GM21367 (cell line): Measurements from ENCODE around the gene RAVER1.

ENCODE experiments used
- ATAC-seq: cut with Tn5 transposase; IDR thresholded peaks from one replicate; pipeline ENCODE4 v1.9.1; 2021; ENCODE audit not compliant: unreplicated experiment

Gene RAVER1

DNA sequence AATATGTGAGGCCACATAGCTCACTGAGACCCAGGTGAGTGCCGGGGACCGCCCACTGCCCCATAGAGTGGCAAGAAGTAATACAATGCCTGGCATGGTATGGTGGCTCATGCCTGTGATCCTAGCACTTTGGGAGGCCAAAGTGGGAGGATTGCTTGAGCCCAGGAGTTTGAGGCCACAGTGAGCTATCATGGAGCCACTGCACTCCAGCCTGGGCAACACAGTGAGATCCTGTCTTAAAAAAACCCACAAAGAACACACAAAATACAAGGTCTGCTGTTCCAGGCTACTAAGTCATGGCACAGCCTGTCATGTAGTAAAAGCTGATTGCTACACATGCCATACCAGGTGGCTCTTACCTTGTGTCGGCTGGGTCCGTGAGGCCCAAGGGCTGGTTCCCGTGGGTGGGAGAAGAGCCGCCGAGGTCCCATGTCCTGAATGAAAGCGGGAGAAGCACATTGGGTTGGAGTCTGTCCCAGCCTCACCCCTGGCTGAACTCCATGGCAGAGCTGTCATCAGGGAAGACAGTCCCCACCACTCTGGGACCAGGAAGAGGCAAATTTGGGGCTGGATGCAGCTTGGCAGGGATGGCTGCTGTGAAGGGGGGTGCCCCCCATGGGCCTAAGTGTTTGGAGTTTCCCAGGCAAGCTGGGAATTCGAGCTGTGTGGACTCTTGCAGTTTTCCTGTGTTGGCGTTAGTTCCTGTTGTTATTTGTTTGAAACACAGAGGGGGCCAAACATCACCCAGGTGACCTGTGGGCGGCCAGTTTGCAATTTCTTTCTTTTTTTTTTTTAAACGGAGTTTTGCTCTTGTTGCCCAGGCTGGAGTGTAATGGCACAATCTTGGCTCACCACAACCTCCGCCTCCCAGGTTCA, 14.3 kb downstream of the RAVER1 start:
- no peak for ATAC-seq

- ATAC-seq = no peak
Observed at GRCh38 chr19:10317857-10318462, 15.4 kb downstream of the RAVER1 start.

DNA sequence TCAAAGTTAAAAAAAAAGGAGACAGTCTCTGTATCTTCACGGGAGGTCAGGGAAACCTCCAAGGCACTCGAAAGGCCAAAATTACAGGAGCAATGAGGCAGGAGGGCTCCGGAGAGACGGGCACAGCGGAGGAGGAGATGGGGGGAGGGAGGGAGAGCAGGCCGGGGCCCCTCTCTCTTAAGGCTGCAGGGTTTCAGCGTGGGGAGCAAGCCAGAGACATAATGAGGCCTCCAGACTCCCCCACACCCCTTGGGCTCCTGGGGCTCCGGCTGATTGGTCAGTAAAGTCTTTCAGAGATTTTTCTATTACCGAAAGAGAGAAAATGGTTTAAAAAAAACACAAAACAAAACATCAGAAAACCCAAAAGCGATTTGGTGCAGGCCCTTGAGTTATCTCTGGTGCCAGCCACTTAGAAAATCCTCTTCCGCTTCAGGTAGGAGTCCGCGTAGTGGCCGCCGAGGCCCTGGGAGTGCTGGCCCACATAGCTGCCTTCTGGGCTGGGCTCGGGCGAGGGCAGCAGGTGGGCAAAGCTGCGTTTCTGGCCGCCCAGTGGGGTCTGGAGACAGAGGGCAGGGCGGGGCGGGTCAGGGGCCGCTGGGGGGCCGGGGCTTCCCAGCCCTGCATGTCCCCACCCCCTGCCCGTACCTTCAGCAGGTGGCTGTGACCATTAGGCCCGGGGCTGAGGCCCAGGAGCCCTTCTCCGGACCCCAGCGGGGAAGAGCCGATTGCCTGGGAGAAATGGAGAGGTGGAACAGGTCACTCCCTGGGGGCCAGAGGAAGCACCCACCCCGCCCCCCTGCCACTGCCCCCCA, 16.1 kb downstream of the RAVER1 start:
- no peak for ATAC-seq

DNA sequence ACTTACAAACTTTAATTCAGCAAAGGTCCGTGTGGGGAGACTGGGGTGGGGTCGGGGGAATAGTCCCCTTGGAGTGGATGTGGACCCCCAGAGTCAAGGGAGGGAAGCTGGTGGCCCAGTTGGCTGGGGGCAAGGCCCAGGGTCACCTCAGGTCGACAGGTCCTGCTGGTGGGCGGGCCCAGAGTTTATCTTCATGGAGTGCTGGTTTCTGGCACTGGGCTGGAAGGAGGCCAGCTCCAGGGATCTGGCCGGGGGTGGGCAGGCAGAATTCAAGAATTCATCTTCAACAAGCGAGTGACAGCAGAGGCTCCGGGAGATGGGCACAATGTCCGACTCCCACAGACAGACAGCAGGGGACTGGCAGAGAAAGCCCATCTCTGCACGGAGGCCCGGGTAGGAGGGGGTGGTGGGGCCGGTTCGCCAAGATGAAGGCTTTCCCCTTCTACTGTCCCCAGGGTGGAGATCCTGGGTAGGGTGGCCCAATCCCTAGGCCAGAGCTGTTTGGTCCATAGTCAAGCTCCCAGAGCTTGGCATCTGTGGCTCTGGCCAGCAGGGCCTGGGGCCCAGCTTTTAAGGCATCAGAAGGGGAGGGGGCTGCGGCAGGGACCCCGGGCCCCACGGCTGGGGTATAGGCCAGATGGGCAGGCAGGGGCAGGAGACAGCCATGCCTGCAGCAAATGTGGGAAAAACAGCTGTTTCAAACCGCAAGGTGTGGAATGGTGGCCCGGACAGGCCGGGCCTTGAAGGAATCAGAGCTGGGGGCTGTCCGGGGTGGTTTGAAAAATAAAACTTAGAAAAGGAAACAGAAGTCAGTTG, 16.9 kb downstream of the RAVER1 start:
- ATAC-seq = no peak

- no peak for ATAC-seq
Observed at GRCh38 chr19:10315335-10316214, 17.8 kb downstream of the RAVER1 start, which contains the start of gene FDX2. Gene FDX2 (minus strand): TSS chr19:10316015. CDS start chr19:10315996, 19 bp downstream.

DNA sequence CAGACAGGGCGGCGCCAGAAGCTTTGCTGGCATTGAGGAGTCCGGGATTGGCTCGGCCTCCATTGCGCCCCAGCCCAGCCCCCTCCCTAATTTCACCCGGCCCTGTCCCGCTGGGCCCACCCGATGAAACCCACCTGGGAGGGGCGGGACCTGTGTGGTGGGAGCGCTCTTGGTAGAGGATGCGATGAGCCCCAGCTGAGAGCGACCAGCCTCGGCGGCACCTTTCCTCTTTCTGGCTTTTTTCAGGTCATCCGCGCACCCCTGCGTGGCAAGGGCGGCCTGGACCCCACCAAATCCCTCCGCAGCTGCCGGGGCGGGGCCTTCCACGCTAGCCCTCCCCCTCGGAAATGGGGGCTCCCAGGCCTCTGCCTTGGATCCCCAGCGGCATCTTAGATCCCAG, 23.9 kb downstream of the RAVER1 start, which contains the start of gene ZGLP1:
Gene ZGLP1 (minus strand): TSS at position 393 of the 400 bp plus-strand sequence.
- no peak for ATAC-seq

- ATAC-seq = no peak
Observed at GRCh38 chr19:10306327-10306726, 27.0 kb downstream of the RAVER1 start.

DNA sequence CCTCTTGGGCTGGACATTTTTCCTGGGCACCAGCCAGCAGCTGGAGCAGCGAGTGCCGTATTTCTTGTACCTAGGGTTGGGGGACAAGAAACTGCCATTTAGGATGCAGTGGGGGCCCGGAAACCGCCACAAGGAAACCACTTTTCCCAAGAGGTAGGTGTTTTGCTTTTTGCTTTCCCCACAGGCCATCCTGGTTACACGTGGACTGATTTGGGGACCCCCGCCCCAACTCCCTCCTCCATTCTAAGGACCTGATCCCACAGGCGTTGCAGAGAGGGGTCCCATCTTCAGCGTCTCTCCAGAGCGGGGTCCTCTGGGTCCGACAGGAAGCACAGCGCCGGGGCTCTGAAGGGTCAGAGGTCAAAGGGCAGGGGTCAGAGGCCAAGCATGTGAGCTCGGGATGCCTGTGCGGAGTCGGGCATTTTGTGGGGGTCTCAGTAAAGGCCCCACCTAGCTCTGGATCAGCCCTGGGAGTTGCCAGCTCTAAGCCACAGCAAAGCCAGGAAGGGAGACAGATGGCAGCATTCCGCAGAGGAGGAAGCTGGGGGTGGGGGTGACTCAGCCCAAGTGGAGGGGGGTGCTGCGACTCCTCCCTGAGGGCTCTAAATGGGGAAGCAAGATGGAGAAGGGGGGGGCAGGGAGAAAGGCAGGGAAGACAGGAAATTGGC, 28.1 kb downstream of the RAVER1 start:
- ATAC-seq = no peak

DNA sequence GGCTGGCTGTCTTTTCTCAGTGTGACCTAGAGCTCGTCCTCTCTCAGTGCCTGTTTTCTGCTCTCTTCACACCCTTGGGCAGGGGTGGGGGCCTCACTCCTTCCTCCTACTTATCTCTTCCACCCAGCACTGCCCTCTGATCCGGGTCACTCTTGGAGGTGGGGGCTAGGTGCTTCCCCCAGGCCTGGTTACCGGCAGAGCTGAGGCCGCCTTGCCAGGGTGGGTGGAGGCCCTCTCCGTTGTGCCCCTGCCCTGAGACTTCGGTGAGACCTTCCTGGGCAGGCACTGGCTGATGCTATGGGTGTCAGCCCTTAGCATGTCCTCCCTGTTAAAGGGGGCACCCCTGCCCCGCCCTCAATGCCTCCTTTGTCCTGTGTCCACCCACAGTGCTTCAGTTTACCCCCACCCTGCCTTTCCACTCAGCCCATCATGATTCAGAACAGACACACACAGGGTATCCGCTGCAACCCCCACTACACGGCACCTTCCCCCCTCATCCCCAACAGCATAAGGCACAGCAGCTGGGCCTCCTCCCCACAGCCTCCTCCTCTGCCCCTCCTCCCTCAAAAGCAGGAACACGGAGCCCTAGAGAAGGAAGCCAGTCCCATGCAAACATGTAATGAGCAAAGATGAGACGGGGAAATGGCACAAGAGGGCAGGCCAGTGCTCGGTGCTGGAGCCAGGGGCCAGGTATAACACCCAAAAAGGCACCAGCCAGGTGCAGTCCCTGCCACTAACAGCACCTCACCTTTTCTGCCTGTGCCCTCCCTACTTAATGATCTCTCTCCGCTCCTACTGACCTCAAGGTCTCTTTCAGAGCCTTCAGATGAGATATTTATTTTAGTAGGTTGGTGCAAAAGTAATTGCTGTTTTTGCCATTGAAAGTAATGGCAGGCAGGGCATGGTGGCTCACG, 33.5 kb downstream of the RAVER1 start:
- no peak for ATAC-seq

GRCh38 chr19:10295847-10296591, 37.3 kb downstream of the RAVER1 start:
- ATAC-seq = no peak

DNA sequence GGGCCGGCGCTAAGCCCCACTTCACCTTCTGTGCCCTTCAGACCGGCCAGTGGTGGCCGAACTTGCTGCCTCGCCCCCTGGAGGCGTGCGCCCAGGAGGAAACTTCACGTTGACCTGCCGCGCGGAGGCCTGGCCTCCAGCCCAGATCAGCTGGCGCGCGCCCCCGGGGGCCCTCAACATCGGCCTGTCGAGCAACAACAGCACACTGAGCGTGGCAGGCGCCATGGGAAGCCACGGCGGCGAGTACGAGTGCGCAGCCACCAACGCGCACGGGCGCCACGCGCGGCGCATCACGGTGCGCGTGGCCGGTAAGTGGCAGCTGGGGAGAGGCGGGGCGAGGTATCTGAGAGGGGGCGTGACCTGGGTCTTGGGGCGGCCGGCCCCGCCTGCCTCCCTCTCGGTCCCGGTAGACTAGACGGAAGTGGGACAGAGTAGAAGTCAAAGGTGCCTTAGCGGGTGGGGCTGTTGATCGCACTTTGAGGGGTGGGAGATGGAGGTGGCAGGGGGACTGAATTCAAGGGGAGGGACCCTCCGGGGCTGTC, 38.0 kb downstream of the RAVER1 start:
- ATAC-seq = no peak

GRCh38 chr19:10294368-10294697, 39.0 kb downstream of the RAVER1 start:
- no peak for ATAC-seq

GRCh38 chr19:10293637-10294367, 39.5 kb downstream of the RAVER1 start:
- ATAC-seq = no peak

GRCh38 chr19:10292789-10293636, 40.3 kb downstream of the RAVER1 start:
- ATAC-seq = no peak

- no peak for ATAC-seq
Observed at GRCh38 chr19:10292206-10292788, 41.0 kb downstream of the RAVER1 start.
